ENCODE results near the gene AKR7A2. TPM values are rescaled to one million over a fixed set of nuclear protein-coding genes. Genes with fewer than 3 reads are reported as not detected.

The AKR7A2 gene
- total RNA-seq, 4 donors from 2014 or later: 51.6 to 73.6 (median 59.0) TPM

- no peak for TF ChIP-seq CTCF (IDR thresholded peaks at IDR 0.05)
- ATAC-seq (ENCODE audit: low FRiP score): no peak
- no peak for DNase-seq (ENCODE audit: low spot score)
These were observed 18.6 kb upstream of the AKR7A2 start for GRCh38 chr1:19330449-19331135.

DNA sequence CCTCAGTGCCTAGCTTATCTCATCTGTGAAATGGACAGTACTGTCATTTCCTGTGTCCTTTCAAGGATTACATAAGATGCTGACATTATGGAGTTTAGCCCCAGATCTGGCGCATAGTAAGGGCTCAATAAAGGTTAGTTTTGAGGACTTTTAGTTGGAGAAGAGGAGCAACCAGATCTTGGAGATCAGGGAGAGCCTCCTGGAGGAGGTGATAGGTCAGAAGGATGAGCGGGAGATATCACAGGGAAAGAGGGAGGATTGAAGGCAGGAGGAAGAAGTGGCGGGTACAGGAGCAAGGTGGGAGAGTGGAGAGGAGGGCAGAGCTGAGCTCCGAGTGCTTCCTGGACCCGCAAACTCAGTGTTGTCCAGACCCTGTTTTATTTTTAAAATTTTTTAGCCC, 17.7 kb upstream of the AKR7A2 start:
- no peak for TF ChIP-seq CTCF (IDR thresholded peaks at IDR 0.05)
- DNase-seq (ENCODE audit: low spot score): no peak
- no peak for ATAC-seq (ENCODE audit: low FRiP score)

- no peak for DNase-seq (ENCODE audit: low spot score)
- TF ChIP-seq CTCF (IDR thresholded peaks at IDR 0.05): no peak
These were observed 17.2 kb upstream of the AKR7A2 start for GRCh38 chr1:19329188-19329587.

GRCh38 chr1:19328486-19328885, 16.5 kb upstream of the AKR7A2 start:
- DNase-seq (ENCODE audit: low spot score) (no peak), ATAC-seq (ENCODE audit: low FRiP score) (no peak)
- TF ChIP-seq CTCF (IDR thresholded peaks at IDR 0.05): no peak

More at GRCh38 chr1:19329188-19329587, 17.2 kb upstream of the AKR7A2 start:
- ATAC-seq (ENCODE audit: low FRiP score): no peak

GRCh38 chr1:19327736-19328135, 15.8 kb upstream of the AKR7A2 start:
- DNase-seq (ENCODE audit: low spot score) (no peak), ATAC-seq (ENCODE audit: low FRiP score) (no peak)
- TF ChIP-seq CTCF (IDR thresholded peaks at IDR 0.05): no peak

- ATAC-seq (ENCODE audit: low FRiP score) (no peak), DNase-seq (ENCODE audit: low spot score) (no peak)
- no peak for TF ChIP-seq CTCF (IDR thresholded peaks at IDR 0.05)
These were observed 15.4 kb upstream of the AKR7A2 start for GRCh38 chr1:19327301-19327700.

GRCh38 chr1:19326748-19327065, 14.8 kb upstream of the AKR7A2 start:
- DNase-seq (ENCODE audit: low spot score) (no peak), ATAC-seq (ENCODE audit: low FRiP score) (no peak)
- no peak for TF ChIP-seq CTCF (IDR thresholded peaks at IDR 0.05)

All from omental fat pad (tissue), 4 donors.